A549 (cell line): Measurements from ENCODE around the gene LIMS1.

Experiments used
- CTCF ChIP-seq: fragments of >200 bp; sonication (Bioruptor Twin); formaldehyde crosslinking; IDR thresholded peaks from 3 replicates; pipeline ENCODE4 v1.5.1; 2016
- EHMT2 ChIP-seq: fragments of 200-600 bp; sonication (generic); IDR thresholded peaks from 2 replicates; pipeline ENCODE4 v1.6.1; 2016; ENCODE audit warnings: antibody characterized with exemption, low read depth, mild to moderate bottlenecking, moderate library complexity
- EP300 ChIP-seq, 2 experiments: fragments of >200 bp; sonication (Bioruptor Twin); formaldehyde crosslinking; IDR thresholded peaks; 2 replicates in 1 of 2; 3 replicates in 1 of 2; pipeline ENCODE4 v1.6.1; 2016 to 2017
- HOXB13 ChIP-seq: fragments of 250-450 bp; sonication (Bioruptor Pico); IDR thresholded peaks from 2 replicates; pipeline ENCODE4 v1.5.0; 2020; ENCODE audit warnings: low read depth, mild to moderate bottlenecking, moderate library complexity
- KDM5A ChIP-seq: fragments of 200-600 bp; sonication (generic); IDR thresholded peaks from 2 replicates; pipeline ENCODE4 v1.6.1; 2016; ENCODE audit warnings: antibody characterized with exemption, mild to moderate bottlenecking
- MAX ChIP-seq: IDR thresholded peaks from 2 replicates; pipeline ENCODE4 v1.6.1; 2012
- POLR2A ChIP-seq: IDR thresholded peaks from 2 replicates; pipeline ENCODE4 v1.6.1; 2012; ENCODE audit warnings: mild to moderate bottlenecking, low read length
- RAD21 ChIP-seq, 2 experiments: fragments of >200 bp in 1 of 2; sonication (Bioruptor Twin) in 1 of 2; formaldehyde crosslinking in 1 of 2; IDR thresholded peaks in 1 of 2; conservative IDR thresholded peaks in 1 of 2; 2 replicates in 1 of 2; 3 replicates in 1 of 2; pipeline ENCODE4 v1.6.1; 2012 to 2018; ENCODE audit warnings: inconsistent platforms in 1 of 2
- REST ChIP-seq: fragments of 200-600 bp; sonication (generic); IDR thresholded peaks from 2 replicates; pipeline ENCODE4 v1.6.1; 2016; ENCODE audit warnings: antibody characterized with exemption, mild to moderate bottlenecking, moderate library complexity
- TP53 ChIP-seq: fragments of 250-450 bp; sonication (Bioruptor Pico); IDR thresholded peaks from 2 replicates; pipeline ENCODE4 v1.5.0; 2021; ENCODE audit warnings: mild to moderate bottlenecking, moderate library complexity

- no peak for TF ChIP-seq KDM5A
- no peak for TF ChIP-seq CTCF
- TF ChIP-seq REST, result no peak
- TF ChIP-seq EHMT2, result no peak
- TF ChIP-seq POLR2A, result no peak
- no peak for TF ChIP-seq RAD21 (conservative IDR thresholded peaks at IDR 0.05 in 1 of 2, IDR thresholded peaks at IDR 0.05 in 1 of 2)
- no peak for TF ChIP-seq HOXB13
- TF ChIP-seq MAX, result no peak
- no peak for TF ChIP-seq TP53 (CRISPR knock-in tag)
- no peak for TF ChIP-seq EP300 (IDR thresholded peaks at IDR 0.05)
These were observed 71.7 kb downstream of the LIMS1 start for GRCh38 chr2:108605947-108606346.
